Esophagus muscularis mucosa (tissue), 4 donors: ENCODE measurements around the gene ADAMTS9.

Experiments
- EP300 ChIP-seq: sonication (generic); formaldehyde crosslinking; IDR thresholded peaks from one replicate; pipeline ENCODE4 v1.6.1; 2017; ENCODE audit warnings: antibody characterized with exemption
- POLR2A ChIP-seq: fragments of 450-650 bp; IDR thresholded peaks from one replicate; pipeline ENCODE4 v1.6.1; 2017; ENCODE audit warnings: antibody characterized with exemption, moderate library complexity, mild to moderate bottlenecking, low read depth
- POLR2AphosphoS5 ChIP-seq, 2 donors: sonication (generic); formaldehyde crosslinking; IDR thresholded peaks; one replicate each; pipeline ENCODE4 v1.6.1; 2017; ENCODE audit warnings: antibody characterized with exemption in 2 of 2
- TF ChIP-seq, protein P1 (sequence below), 3 experiments: fragments of 200-600 bp in 2 of 3; fragments of 450-650 bp in 1 of 3; sonication (generic) in 2 of 3; IDR thresholded peaks; one replicate each; pipeline ENCODE4 v1.5.1; 2017 to 2019; ENCODE audit warnings: antibody characterized with exemption in 3 of 3, mild to moderate bottlenecking in 2 of 3, moderate library complexity in 1 of 3

DNA sequence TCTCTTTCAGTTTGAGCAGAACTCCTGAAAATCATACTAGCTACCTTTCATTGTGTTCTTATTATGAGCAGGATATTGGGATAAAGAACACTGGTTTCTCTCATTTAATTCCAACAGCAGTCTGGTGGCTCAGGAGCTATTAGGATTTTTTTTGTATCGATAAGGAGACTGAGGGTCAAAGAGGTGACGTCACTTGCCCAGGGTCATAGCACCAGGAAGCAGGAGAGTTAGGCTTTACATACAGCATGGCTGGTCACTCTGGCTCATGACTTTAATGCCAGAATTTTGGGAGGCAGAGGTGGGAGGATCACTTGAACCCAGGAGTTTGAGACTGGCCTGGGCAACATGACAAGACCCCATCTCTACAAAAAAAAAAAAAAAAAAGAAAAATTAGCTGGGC, 113.6 kb downstream of the ADAMTS9 start:
- TF ChIP-seq, protein P1, sequence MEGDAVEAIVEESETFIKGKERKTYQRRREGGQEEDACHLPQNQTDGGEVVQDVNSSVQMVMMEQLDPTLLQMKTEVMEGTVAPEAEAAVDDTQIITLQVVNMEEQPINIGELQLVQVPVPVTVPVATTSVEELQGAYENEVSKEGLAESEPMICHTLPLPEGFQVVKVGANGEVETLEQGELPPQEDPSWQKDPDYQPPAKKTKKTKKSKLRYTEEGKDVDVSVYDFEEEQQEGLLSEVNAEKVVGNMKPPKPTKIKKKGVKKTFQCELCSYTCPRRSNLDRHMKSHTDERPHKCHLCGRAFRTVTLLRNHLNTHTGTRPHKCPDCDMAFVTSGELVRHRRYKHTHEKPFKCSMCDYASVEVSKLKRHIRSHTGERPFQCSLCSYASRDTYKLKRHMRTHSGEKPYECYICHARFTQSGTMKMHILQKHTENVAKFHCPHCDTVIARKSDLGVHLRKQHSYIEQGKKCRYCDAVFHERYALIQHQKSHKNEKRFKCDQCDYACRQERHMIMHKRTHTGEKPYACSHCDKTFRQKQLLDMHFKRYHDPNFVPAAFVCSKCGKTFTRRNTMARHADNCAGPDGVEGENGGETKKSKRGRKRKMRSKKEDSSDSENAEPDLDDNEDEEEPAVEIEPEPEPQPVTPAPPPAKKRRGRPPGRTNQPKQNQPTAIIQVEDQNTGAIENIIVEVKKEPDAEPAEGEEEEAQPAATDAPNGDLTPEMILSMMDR (IDR thresholded peaks at IDR 0.05), result no peak
- TF ChIP-seq POLR2AphosphoS5 (IDR thresholded peaks at IDR 0.05), result no peak
- no peak for TF ChIP-seq POLR2A
- no peak for TF ChIP-seq EP300
